ENCODE measurements around the gene NARF.

NARF gene

GRCh38 chr17:82434216-82434565 lies 24.4 kb upstream of the NARF start:
- DNase-seq: no peak

GRCh38 chr17:82435103-82435502 lies 23.4 kb upstream of the NARF start:
- no peak for DNase-seq

- no peak for DNase-seq
Observed at GRCh38 chr17:82435601-82436583, 22.6 kb upstream of the NARF start.

GRCh38 chr17:82436601-82437324 lies 21.8 kb upstream of the NARF start:
- DNase-seq: no peak

GRCh38 chr17:82437325-82437668 lies 21.2 kb upstream of the NARF start:
- DNase-seq: no peak

GRCh38 chr17:82438401-82439193 lies 19.9 kb upstream of the NARF start:
- no peak for DNase-seq

- DNase-seq: no peak
Observed at GRCh38 chr17:82439194-82439828, 19.2 kb upstream of the NARF start.

- DNase-seq: no peak
Observed at GRCh38 chr17:82439829-82440365, 18.6 kb upstream of the NARF start.

- no peak for DNase-seq
Observed at GRCh38 chr17:82440469-82440981, 18.0 kb upstream of the NARF start.

GRCh38 chr17:82440991-82441627 lies 17.4 kb upstream of the NARF start:
- no peak for DNase-seq

- DNase-seq: no peak
Observed at GRCh38 chr17:82441691-82442487, 16.7 kb upstream of the NARF start.

- no peak for DNase-seq
Observed at GRCh38 chr17:82442643-82443464, 15.7 kb upstream of the NARF start.

GRCh38 chr17:82443465-82444283 lies 14.9 kb upstream of the NARF start:
- no peak for DNase-seq

- DNase-seq: no peak
Observed at GRCh38 chr17:82444284-82444893, 14.2 kb upstream of the NARF start.

- DNase-seq: no peak
Observed at GRCh38 chr17:82444941-82445521, 13.5 kb upstream of the NARF start.

- DNase-seq: no peak
Observed at GRCh38 chr17:82445542-82445941, 13.0 kb upstream of the NARF start.

GRCh38 chr17:82446124-82446523 lies 12.4 kb upstream of the NARF start:
- no peak for DNase-seq

- DNase-seq: no peak
Observed at GRCh38 chr17:82446649-82447048, 11.9 kb upstream of the NARF start.
